ENCODE data around the gene ATG2A. TPM values are rescaled to one million over a fixed set of nuclear protein-coding genes. Genes with fewer than 3 reads are reported as not detected.

The ATG2A gene
- total and polyA plus RNA-seq, 10 of the 15 experiments (the other 5 are each of a cell fraction or from before 2014, with no cell fraction given), result 0.08 to 19.0 (median 4.6) TPM

DNA sequence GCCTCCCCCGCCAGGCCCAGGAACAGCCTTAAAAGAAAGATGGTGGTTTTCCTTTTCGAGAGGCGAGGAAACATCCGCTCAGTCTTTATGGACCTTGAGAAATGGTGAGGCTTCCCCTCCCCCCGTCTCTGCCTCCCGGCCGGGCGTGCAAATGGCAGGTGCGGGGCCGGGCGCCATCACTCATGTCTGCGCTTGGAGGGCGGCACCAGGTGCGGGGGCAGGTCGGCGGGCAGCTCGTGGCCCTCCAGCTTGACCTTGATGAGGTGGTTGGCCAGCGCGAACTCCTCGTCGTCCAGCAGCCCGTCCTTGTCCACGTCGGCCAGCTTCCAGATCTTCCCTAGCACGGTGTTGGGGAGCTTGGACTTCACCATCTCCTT, 62.9 kb downstream of the ATG2A start:
- CTCF ChIA-PET, result interaction anchor here (14.5 to 28.8 kb wide), 2 partner anchors 9 to 32 kb away, joined by 374 to 1208 read pairs; partner anchors contain the start of gene EHD1
- POLR2A ChIA-PET, result interaction anchor here (1.3 to 24.3 kb wide), 3 partner anchors 10 to 409 kb away, joined by 3 to 620 read pairs (median 232); partner anchors contain the start of gene EHD1
- Histone ChIP-seq H3K9ac (ENCODE audit: control insufficient read depth, insufficient read depth, low read length) (no peak overlapping the region), H3K4me3 (no peak overlapping the region), H3K27ac (ENCODE audit: control insufficient read depth, insufficient read depth) (peak overlapping the region; percentile 97; the same call in 1 of the 2 replicates), H3K27me3 (replicated peaks in 1 of 2; ENCODE audit: control insufficient read depth in 2 of 2, insufficient read depth in 2 of 2, low read length in 1 of 2) (no peaks in the 10 kb centered on the region), H3K79me2 (ENCODE audit: control insufficient read depth, insufficient read depth, low read length) (peaks cover 40% of the 10 kb centered on the region), H3K4me1 (ENCODE audit: control insufficient read depth, insufficient read depth, low read length) (peaks cover 96% of the 10 kb centered on the region), H4K20me1 (ENCODE audit: control insufficient read depth, insufficient read depth) (no peaks in the 10 kb centered on the region), H2AFZ (ENCODE audit: control insufficient read depth, low read depth, low read length) (no peak overlapping the region), H3K36me3 (ENCODE audit: control insufficient read depth in 2 of 2, insufficient read depth in 2 of 2, low read length in 1 of 2) (peaks cover 24 to 51% of the 10 kb centered on the region in 2 experiments), H3K4me2 (ENCODE audit: control insufficient read depth, insufficient read depth) (peak overlapping the region; percentile 40), H3K9me3 (replicated peaks; ENCODE audit: control insufficient read depth, insufficient read depth, low read length) (no peaks in the 10 kb centered on the region)
- ATAC-seq (no peak), DNase-seq (ENCODE audit: low read depth, low spot score) (no peak), FAIRE-seq (no peak)
- in situ Hi-C loops (cut with MboI) (no loop called here), intact Hi-C loops (cut with micrococcal nuclease; ENCODE audit: unreplicated experiment) (no loop called here)
- RAD21 ChIA-PET (ENCODE audit: unreplicated experiment), result interaction anchor here (1.1 to 12.9 kb wide), 3 partner anchors 10 to 41 kb away, joined by 3 to 316 read pairs (median 217); partner anchors contain the start of gene EHD1
- WGBS (ENCODE audit: insufficient coverage, insufficient replicate concordance, low lambda C conversion rate, missing lambda C conversion rate), result 94% methylated on average over 18 of the region's 25 CpGs
- TF ChIP-seq IKZF1 (conservative IDR thresholded peaks at IDR 0.05) (no peak), BACH1 (IDR thresholded peaks at IDR 0.05; ENCODE audit: borderline replicate concordance) (no peak), RB1 (IDR thresholded peaks at IDR 0.05; ENCODE audit: borderline replicate concordance) (no peak), LARP7 (IDR thresholded peaks at IDR 0.05) (no peak)
- TF ChIP-seq, protein P1, sequence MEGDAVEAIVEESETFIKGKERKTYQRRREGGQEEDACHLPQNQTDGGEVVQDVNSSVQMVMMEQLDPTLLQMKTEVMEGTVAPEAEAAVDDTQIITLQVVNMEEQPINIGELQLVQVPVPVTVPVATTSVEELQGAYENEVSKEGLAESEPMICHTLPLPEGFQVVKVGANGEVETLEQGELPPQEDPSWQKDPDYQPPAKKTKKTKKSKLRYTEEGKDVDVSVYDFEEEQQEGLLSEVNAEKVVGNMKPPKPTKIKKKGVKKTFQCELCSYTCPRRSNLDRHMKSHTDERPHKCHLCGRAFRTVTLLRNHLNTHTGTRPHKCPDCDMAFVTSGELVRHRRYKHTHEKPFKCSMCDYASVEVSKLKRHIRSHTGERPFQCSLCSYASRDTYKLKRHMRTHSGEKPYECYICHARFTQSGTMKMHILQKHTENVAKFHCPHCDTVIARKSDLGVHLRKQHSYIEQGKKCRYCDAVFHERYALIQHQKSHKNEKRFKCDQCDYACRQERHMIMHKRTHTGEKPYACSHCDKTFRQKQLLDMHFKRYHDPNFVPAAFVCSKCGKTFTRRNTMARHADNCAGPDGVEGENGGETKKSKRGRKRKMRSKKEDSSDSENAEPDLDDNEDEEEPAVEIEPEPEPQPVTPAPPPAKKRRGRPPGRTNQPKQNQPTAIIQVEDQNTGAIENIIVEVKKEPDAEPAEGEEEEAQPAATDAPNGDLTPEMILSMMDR (IDR thresholded peaks at IDR 0.05 in 2 of 3, conservative IDR thresholded peaks at IDR 0.05 in 1 of 3; ENCODE audit: control insufficient read depth in 2 of 3, extremely low read depth in 1 of 3, insufficient read depth in 1 of 3, low read depth in 3 of 3, low read length in 3 of 3), result no peak
- TF ChIP-seq, protein P2, sequence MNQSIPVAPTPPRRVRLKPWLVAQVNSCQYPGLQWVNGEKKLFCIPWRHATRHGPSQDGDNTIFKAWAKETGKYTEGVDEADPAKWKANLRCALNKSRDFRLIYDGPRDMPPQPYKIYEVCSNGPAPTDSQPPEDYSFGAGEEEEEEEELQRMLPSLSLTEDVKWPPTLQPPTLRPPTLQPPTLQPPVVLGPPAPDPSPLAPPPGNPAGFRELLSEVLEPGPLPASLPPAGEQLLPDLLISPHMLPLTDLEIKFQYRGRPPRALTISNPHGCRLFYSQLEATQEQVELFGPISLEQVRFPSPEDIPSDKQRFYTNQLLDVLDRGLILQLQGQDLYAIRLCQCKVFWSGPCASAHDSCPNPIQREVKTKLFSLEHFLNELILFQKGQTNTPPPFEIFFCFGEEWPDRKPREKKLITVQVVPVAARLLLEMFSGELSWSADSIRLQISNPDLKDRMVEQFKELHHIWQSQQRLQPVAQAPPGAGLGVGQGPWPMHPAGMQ (IDR thresholded peaks at IDR 0.05; ENCODE audit: borderline replicate concordance), result no peak
- BruUV-seq (replicated peaks), result no TSS peak
- SMC1A ChIA-PET (ENCODE audit: uncharacterized antibody, unreplicated experiment), result interaction anchor here (9.6 to 12.7 kb wide), 2 partner anchors 9 to 23 kb away, joined by 227 to 306 read pairs; partner anchors contain the start of gene EHD1
